Measurements from ENCODE around the gene CLCN2. TPM values are rescaled to one million over a fixed set of nuclear protein-coding genes. Genes with fewer than 3 reads are reported as not detected.
A peak's percentile ranks its signal among the peaks of the same experiment; 100 is the strongest.

Gene CLCN2
- total and polyA plus RNA-seq, 2 donors (not counting 1 experiment from before 2014, with no cell fraction given), result 0.93 to 3.1 TPM

DNA sequence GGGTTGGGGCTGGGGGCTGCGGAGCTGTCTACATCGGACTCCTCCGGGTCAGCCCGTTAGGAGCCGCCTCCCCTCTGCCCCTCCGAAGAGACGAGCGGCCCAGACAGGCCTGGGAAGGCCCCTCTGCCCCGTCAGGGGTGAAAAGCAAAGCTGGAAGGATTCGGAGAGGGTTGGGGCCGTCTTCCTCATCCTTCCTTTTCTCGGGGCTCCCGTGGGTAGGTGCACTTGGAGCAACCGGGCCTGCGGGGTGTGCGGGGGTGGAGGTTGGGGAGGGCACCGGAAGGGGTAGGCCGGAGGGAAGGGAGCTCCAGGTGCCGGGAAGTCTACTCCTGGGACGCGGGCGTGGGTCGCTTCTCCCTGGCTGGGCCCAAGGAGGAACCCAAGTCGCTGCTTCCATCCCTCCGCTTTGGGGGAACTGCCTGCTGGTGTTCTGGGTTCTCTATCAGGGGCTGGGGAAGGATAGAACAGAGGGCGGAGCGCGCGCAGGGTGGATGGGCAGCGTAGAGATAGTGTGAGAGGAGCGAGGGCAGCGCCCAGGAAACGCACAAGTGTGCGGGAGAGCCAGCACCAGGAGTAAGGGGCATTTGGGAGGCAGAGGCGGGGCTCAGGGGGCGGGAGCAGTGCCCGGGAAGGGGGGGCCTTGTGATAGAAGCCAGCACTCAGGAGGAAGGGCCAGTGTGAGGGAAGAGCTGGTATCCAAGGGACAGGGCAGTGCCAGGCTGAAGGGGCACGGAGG is 695 bp upstream of the CLCN2 start:
- DNase-seq (ENCODE audit: low read depth in 2 of 2), result peak in 1 of 2 donors; percentile 68
- TF ChIP-seq, protein P1, sequence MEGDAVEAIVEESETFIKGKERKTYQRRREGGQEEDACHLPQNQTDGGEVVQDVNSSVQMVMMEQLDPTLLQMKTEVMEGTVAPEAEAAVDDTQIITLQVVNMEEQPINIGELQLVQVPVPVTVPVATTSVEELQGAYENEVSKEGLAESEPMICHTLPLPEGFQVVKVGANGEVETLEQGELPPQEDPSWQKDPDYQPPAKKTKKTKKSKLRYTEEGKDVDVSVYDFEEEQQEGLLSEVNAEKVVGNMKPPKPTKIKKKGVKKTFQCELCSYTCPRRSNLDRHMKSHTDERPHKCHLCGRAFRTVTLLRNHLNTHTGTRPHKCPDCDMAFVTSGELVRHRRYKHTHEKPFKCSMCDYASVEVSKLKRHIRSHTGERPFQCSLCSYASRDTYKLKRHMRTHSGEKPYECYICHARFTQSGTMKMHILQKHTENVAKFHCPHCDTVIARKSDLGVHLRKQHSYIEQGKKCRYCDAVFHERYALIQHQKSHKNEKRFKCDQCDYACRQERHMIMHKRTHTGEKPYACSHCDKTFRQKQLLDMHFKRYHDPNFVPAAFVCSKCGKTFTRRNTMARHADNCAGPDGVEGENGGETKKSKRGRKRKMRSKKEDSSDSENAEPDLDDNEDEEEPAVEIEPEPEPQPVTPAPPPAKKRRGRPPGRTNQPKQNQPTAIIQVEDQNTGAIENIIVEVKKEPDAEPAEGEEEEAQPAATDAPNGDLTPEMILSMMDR (conservative IDR thresholded peaks at IDR 0.05 in 1 of 2, IDR thresholded peaks at IDR 0.05 in 1 of 2; ENCODE audit: low read depth in 1 of 2, low read length in 2 of 2), result no peak
- no peak for TF ChIP-seq EZH2 (IDR thresholded peaks at IDR 0.05; ENCODE audit: low read length, missing control alignments)
- Histone ChIP-seq H3K79me2 (ENCODE audit: control insufficient read depth, insufficient read depth, low read length) (peaks cover 16% of the 10 kb centered on the region), H2AFZ (ENCODE audit: low read length) (peak overlapping the region; percentile 49), H3K27me3 (ENCODE audit: control insufficient read depth, insufficient read depth, low read length) (no peaks in the 10 kb centered on the region), H3K9me3 (ENCODE audit: control insufficient read depth, insufficient read depth, low read depth, low read length) (no peaks in the 10 kb centered on the region), H4K20me1 (ENCODE audit: control insufficient read depth, extremely low read depth, insufficient read depth, low read length) (no peaks in the 10 kb centered on the region), H3K36me3 (ENCODE audit: control insufficient read depth, insufficient read depth, low read length) (peaks cover 4% of the 10 kb centered on the region), H3K9ac (ENCODE audit: insufficient read depth, low read length) (peak overlapping the region; percentile 96), H3K4me1 (ENCODE audit: control insufficient read depth, extremely low read depth, insufficient read depth, low read length) (peaks cover 6% of the 10 kb centered on the region), H3K27ac (ENCODE audit: insufficient read depth, low read length) (peak overlapping the region; percentile 97), H3K4me2 (ENCODE audit: extremely low read depth, insufficient read depth, low read length) (peak overlapping the region; percentile 71), H3K4me3 (replicated peaks in 1 of 4; ENCODE audit: control extremely low read depth in 1 of 4, insufficient read depth in 1 of 4, low read depth in 3 of 4, low read length in 4 of 4) (peak overlapping the region; percentile 84 to 93 (median 86))

DNA sequence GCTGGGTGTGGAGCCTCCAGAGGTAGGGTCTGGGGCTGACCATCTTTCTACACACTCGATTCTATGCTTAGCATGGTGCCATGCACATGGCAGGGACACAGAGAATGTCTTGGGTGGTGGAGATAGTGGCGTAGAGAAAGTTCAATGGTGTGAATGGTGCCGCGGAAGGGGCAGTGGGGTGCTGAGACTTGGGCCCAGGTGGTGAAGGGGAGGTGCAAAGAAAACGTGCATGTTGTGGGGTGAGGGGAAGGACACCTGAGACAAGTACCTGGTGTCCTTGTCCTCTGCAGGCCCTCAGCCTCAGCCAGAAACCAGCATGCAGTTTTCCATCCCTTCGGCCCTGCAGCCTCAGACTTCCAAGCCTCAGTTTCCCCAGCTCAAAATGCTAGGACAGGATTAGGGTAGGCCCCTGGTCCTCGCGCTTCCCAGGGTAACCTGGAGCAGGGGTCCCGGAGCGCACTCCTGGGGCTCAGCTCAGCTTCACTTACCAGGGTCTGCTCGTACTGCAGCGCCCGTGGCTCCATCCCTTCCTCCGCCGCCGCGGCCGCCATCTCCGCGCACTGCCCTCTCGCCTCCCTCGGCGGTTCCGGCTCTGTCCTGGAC is 375 bp downstream of the CLCN2 start:
- H3K27me3 ChIP-seq (ENCODE audit: control insufficient read depth, insufficient read depth, low read length), result no peaks in the 10 kb centered on the region
- peak overlapping the region; percentile 96 for H3K9ac ChIP-seq (ENCODE audit: insufficient read depth, low read length)
- no peaks in the 10 kb centered on the region for H4K20me1 ChIP-seq (ENCODE audit: control insufficient read depth, extremely low read depth, insufficient read depth, low read length)
- H3K79me2 ChIP-seq (ENCODE audit: control insufficient read depth, insufficient read depth, low read length), result peaks cover 16% of the 10 kb centered on the region
- no peaks in the 10 kb centered on the region for H3K36me3 ChIP-seq (ENCODE audit: control insufficient read depth, insufficient read depth, low read length)
- peak overlapping the region; percentile 81 for H2AFZ ChIP-seq (ENCODE audit: low read length)
- DNase-seq (ENCODE audit: low read depth in 2 of 2), result no peak
- TF ChIP-seq, protein P1 (conservative IDR thresholded peaks at IDR 0.05 in 1 of 2, IDR thresholded peaks at IDR 0.05 in 1 of 2; ENCODE audit: low read depth in 1 of 2, low read length in 2 of 2), result no peak
- TF ChIP-seq EZH2 (IDR thresholded peaks at IDR 0.05; ENCODE audit: low read length, missing control alignments), result no peak
- peak overlapping the region; percentile 100 for H3K4me2 ChIP-seq (ENCODE audit: extremely low read depth, insufficient read depth, low read length)
- peak overlapping the region; percentile 59 for H3K27ac ChIP-seq (ENCODE audit: insufficient read depth, low read length)
- peak overlapping the region; percentile 59 to 92 (median 84) for H3K4me3 ChIP-seq (replicated peaks in 1 of 4; ENCODE audit: control extremely low read depth in 1 of 4, insufficient read depth in 1 of 4, low read depth in 3 of 4, low read length in 4 of 4)
- H3K4me1 ChIP-seq (ENCODE audit: control insufficient read depth, extremely low read depth, insufficient read depth, low read length), result peaks cover 6% of the 10 kb centered on the region
- no peaks in the 10 kb centered on the region for H3K9me3 ChIP-seq (ENCODE audit: control insufficient read depth, insufficient read depth, low read depth, low read length)

DNA sequence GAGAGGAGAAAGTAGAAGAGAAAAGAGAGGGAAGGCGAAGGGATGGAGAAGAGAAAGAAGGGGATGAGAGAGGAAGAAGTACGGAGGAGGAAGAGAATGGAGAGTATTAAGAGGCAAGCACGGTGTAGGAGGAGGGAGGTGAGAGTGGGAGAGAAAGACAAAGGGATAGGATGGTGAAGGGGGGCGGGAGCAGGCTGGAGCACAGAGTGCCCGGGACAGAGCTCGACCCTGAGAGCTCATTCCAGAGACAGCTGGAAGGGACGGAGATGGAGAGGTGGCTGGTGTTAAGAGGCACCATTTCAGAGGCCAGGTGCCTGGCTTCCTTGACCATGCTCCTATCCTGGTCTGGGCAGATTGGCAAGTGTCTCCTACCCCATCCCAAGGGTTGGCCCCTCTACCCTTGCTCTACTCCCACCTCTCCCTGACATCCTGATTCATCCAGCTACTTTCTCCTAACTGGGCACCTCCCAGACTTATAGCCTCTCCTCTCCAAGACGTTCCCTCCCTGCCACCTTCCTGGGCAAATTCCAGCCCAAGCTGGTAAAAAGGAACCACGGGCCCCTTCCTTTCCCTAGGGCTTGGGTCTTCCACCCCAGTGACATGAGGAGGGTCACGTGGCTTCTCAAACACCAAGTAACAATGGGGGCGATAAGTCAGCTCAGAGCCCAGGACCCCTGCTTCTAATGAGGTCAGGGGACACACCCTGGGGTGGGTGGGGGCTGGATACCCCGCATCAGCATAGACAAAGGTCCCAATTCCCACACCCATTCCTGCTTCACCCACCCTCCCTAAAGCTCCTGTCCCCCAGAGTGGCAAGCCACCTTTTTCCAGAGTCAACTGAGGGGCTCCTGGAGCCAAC is 1.1 kb downstream of the CLCN2 start:
- peaks cover 16% of the 10 kb centered on the region for H3K79me2 ChIP-seq (ENCODE audit: control insufficient read depth, insufficient read depth, low read length)
- peaks cover 6% of the 10 kb centered on the region for H3K4me1 ChIP-seq (ENCODE audit: control insufficient read depth, extremely low read depth, insufficient read depth, low read length)
- no peak for DNase-seq (ENCODE audit: low read depth in 2 of 2)
- no peaks in the 10 kb centered on the region for H3K27me3 ChIP-seq (ENCODE audit: control insufficient read depth, insufficient read depth, low read length)
- no peaks in the 10 kb centered on the region for H3K9me3 ChIP-seq (ENCODE audit: control insufficient read depth, insufficient read depth, low read depth, low read length)
- H3K27ac ChIP-seq (ENCODE audit: insufficient read depth, low read length), result no peak overlapping the region
- no peaks in the 10 kb centered on the region for H3K36me3 ChIP-seq (ENCODE audit: control insufficient read depth, insufficient read depth, low read length)
- H3K9ac ChIP-seq (ENCODE audit: insufficient read depth, low read length), result no peak overlapping the region
- no peaks in the 10 kb centered on the region for H4K20me1 ChIP-seq (ENCODE audit: control insufficient read depth, extremely low read depth, insufficient read depth, low read length)
- H2AFZ ChIP-seq (ENCODE audit: low read length), result no peak overlapping the region
- H3K4me2 ChIP-seq (ENCODE audit: extremely low read depth, insufficient read depth, low read length), result peak overlapping the region; percentile 100
- no peak for TF ChIP-seq EZH2 (IDR thresholded peaks at IDR 0.05; ENCODE audit: low read length, missing control alignments)
- TF ChIP-seq, protein P1 (conservative IDR thresholded peaks at IDR 0.05 in 1 of 2, IDR thresholded peaks at IDR 0.05 in 1 of 2; ENCODE audit: low read depth in 1 of 2, low read length in 2 of 2), result no peak
- H3K4me3 ChIP-seq (replicated peaks in 1 of 4; ENCODE audit: control extremely low read depth in 1 of 4, insufficient read depth in 1 of 4, low read depth in 3 of 4, low read length in 4 of 4), result peak overlapping the region; percentile 59 to 92 (median 84)

Measured in fibroblast of lung (primary cell).